ENCODE data around the gene LTBP2.

The LTBP2 gene

DNA sequence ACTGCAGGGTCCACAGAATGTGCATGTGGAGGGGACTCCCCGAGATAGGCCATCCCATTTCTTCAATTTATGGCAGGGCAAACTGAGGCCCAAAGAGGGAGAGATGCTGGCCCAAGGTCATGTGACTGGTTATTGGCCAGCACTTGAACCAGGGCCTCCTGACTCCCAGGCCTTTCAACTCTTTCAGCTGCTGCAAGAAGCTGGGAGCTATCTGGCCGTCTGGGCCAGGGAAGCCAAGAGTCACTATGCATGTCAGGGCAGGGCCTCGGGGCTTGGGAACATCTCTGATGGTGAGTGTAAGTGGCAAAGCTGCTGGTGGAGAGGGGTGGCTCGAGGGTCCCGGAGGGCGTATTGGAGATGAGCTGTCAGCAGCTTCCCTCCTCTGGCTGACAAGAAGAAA is 9.5 kb upstream of the LTBP2 start:
- DNase-seq (ENCODE audit: low spot score) = no peak
- in situ Hi-C loops (cut with MboI; ENCODE audit: low pct_unique_long_range_greater_than_20kb, low sequenced_read_pairs, unreplicated experiment) = no loop called here
- TF ChIP-seq, protein P1, sequence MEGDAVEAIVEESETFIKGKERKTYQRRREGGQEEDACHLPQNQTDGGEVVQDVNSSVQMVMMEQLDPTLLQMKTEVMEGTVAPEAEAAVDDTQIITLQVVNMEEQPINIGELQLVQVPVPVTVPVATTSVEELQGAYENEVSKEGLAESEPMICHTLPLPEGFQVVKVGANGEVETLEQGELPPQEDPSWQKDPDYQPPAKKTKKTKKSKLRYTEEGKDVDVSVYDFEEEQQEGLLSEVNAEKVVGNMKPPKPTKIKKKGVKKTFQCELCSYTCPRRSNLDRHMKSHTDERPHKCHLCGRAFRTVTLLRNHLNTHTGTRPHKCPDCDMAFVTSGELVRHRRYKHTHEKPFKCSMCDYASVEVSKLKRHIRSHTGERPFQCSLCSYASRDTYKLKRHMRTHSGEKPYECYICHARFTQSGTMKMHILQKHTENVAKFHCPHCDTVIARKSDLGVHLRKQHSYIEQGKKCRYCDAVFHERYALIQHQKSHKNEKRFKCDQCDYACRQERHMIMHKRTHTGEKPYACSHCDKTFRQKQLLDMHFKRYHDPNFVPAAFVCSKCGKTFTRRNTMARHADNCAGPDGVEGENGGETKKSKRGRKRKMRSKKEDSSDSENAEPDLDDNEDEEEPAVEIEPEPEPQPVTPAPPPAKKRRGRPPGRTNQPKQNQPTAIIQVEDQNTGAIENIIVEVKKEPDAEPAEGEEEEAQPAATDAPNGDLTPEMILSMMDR (IDR thresholded peaks at IDR 0.05; ENCODE audit: extremely low read depth, insufficient read depth, missing control alignments) = no peak

DNA sequence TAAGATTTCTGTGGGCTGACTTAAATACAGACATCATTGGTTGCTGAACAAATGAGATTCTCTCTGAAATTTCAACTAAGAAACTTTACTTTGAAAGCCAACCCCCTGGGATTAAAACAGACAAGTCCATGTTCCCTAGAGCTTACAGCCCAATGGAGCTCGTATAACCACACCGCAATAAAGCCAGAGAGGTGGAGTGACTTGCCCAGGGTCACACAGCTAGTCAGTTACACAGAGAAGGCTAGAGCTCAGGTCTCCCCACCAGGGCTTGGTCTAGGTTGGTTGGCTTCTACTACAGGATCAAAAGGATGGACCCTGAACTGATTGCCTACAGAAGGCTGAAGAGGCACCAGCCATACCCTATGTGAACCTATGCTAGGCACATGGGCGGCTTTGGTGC is 8.9 kb upstream of the LTBP2 start:
- in situ Hi-C loops (cut with MboI; ENCODE audit: low pct_unique_long_range_greater_than_20kb, low sequenced_read_pairs, unreplicated experiment) = no loop called here
- TF ChIP-seq, protein P1 (IDR thresholded peaks at IDR 0.05; ENCODE audit: extremely low read depth, insufficient read depth, missing control alignments) = no peak
- no peak for DNase-seq (ENCODE audit: low spot score)

DNA sequence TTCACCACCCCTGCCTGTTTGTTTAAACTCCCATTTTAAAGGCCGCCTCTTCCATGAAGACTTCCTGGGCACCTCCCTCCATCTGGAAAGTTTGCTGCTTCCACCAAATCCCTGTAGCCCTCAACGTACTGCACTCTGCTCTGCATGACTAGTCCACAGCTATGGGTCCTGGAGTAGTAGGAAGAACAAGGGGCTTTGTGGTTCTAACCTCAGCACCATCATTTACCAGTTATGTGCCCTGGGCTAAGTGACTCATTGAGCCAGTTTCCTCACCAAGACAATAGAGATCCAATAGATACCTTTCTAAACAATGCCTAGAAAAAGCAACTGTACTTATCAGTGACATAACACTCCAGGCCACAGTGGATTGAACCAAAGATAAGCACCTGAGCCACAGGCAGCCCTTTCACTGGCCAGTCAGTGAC is 8.5 kb upstream of the LTBP2 start:
- DNase-seq (ENCODE audit: low spot score) = no peak
- in situ Hi-C loops (cut with MboI; ENCODE audit: low pct_unique_long_range_greater_than_20kb, low sequenced_read_pairs, unreplicated experiment) = no loop called here
- TF ChIP-seq, protein P1 (IDR thresholded peaks at IDR 0.05; ENCODE audit: extremely low read depth, insufficient read depth, missing control alignments) = no peak

DNA sequence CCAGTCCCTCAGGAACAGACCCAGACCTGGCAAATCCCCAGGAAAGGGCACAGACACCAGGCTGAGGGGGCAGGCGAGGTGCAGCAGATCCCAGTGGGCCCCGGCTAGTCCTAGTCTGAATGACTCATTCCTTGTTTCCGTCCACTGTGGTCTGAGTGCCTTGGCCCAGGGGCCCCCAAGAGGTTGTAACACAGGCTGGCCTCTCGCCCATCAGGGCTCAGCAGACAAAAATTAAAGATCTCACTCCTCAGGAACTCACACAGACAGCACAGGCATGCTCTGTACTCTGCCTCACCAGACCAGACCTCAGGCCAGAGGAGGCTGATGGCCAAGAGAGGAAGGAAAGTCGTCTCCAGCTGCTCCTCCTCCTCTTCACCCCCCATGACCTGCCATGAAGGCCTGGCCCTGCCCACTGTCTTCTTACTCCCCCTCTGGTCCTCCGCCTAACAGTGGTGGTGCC is 7.7 kb upstream of the LTBP2 start:
- in situ Hi-C loops (cut with MboI; ENCODE audit: low pct_unique_long_range_greater_than_20kb, low sequenced_read_pairs, unreplicated experiment) = no loop called here
- no peak for DNase-seq (ENCODE audit: low spot score)
- TF ChIP-seq, protein P1 (IDR thresholded peaks at IDR 0.05; ENCODE audit: extremely low read depth, insufficient read depth, missing control alignments) = no peak

DNA sequence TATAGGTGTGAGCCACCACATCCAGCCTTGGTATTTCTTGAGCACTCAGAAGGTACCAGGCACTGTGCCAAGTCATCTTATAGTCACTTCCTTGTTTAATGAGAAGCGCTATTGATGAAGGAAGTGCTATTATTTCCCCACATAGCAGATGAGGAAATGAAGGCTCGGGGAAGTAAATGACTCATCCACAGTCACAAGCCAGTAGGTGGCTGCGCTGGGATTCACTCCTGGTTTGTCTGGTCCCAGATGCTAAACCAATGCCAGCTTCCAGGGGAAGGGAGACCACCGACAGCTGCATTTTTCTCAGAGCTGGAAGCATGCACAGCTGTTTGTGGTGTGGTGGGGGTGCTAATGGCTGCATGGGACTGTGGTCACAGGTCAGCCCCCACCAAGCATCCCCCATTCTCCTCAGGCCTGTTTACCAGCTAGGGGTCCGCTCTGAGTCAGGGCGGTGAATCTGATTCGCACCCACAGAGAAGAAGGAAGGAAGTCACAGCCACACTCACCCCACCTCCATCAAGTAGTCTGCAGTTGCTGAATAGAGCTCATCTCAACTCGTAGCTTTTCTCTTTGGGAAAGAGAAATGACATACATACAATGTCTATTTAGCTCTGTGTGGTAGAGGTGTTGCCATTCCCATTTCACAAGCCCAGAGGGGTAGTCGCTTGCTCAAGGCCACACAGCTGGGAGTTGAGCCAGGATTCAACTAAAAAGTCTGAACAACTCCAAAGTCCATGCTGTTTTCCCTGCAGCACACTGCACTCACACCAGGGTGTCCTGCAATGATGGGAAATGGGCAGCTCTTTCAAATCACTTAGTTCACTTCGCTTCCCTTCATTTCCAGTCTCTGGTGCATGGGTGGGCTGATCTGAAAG is 6.3 kb upstream of the LTBP2 start:
- TF ChIP-seq, protein P1 (IDR thresholded peaks at IDR 0.05; ENCODE audit: extremely low read depth, insufficient read depth, missing control alignments) = no peak
- in situ Hi-C loops (cut with MboI; ENCODE audit: low pct_unique_long_range_greater_than_20kb, low sequenced_read_pairs, unreplicated experiment) = no loop called here
- no peak for DNase-seq (ENCODE audit: low spot score)

DNA sequence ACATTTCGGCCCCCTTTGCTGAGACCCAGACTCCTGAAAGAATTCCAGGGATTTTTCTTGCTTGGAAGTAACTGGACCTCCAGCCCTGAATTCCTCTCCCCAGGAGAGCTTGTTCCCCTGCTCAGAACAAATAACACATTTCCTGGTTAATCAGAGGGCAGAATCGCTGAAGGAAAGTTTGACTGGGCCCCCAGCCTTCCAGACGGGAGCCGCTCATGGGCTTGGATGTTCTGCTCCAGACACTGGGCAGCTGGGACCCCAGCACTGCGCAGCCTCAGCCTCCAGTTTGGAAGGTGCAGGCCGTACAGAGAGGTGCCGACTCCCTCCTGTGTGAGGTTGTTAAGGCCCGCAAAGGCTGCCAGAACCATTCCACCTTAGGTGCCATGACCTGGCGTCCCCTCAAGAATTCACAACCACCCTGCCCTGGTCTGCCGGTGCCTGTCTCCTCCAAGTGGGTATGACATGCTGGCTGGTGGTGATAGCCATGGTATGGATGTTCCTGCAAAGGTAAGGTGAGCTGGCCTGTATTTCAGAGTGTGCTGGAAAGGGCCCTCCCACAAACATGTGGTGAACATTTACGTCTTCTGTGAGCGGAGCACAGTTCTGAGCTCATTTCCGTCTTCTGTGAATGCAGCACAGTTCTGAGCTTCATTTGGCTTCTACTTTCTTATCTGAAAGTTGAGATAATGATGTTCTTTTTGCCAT is 5.1 kb upstream of the LTBP2 start:
- DNase-seq (ENCODE audit: low spot score) = no peak
- in situ Hi-C loops (cut with MboI; ENCODE audit: low pct_unique_long_range_greater_than_20kb, low sequenced_read_pairs, unreplicated experiment) = no loop called here
- TF ChIP-seq, protein P1 (IDR thresholded peaks at IDR 0.05; ENCODE audit: extremely low read depth, insufficient read depth, missing control alignments) = no peak
